Left cardiac atrium (tissue), 4 donors: ENCODE results near the gene AAMDC. TPM values are rescaled to one million over a fixed set of nuclear protein-coding genes. Genes with fewer than 3 reads are reported as not detected.
"Not testable (repeated sequence)": the region's sequence is repeated elsewhere in the genome, so short reads cannot be mapped to it uniquely, and the experiment has no call there.

ENCODE experiments used
- ATAC-seq, 2 donors: fragments of 200-7000 bp; cut with Tn5 transposase; one replicate each; pipeline ENCODE4 v1.9.1; 2020; ENCODE audit warnings: mild to moderate bottlenecking in 2 of 2, moderate library complexity in 2 of 2
- DNase-seq: peaks from one replicate; pipeline ENCODE4 v3.0.0-alpha.2; 2020
- intact Hi-C, 2 donors: fragments of 100-400 bp; cut with DNase I; formaldehyde crosslinking; loops; one replicate each; pipeline versions ENCODE4 v1.14.1 to v1.15.1; 2022 to 2023
- total RNA-seq, 2 donors: library from RNA; stranded (reverse); fragmentation: NEBNext Ultra II Directional; extraction: Animal tissue kit (Norgen Biotek cat#: 25700); gene quantifications; one replicate each; pipeline ENCODE4 v1.2.1, GENCODE V29; 2021
- donor health status: DM: no; HTN: yes; CAD: no.
- donor health status: DM: no; HTN: yes; CAD: no; lungs with severe emphysema.
- donor health status: DM: yes; HTN: yes; CAD: no.
- donor health status: Dilated cardiomyopathy.

The AAMDC gene
- total RNA-seq, 2 donors from 2014 or later, result 70.9 to 77.5 TPM

DNA sequence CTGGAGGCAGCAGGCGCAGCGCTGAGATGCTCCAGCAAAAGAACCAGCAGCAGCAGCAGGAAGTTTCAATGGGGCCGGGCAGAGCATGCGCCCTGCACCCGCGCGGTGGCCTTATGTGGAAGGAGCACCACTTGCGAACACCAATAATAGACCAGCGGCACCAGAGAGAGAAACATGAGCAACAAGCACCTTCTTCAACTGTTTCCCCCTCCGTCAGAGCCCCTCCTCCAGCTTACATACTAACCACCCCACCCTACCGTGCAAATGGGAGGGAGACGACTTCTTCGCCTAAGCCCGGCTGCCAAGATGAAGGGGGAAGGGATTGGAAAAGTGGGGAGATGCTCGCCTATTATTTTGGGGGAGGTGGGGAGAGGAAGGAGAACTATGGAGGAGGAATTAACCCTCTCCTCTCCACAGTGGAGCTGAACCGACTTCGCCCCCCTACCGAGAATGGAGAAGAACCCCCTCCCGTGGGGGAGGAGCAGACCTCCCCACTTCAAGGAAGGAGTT lies 1.5 kb upstream of the AAMDC start:
- DNase-seq (peak; percentile 86), ATAC-seq (peak; percentile 38 to 63)
- intact Hi-C loops, result no loop called here

DNA sequence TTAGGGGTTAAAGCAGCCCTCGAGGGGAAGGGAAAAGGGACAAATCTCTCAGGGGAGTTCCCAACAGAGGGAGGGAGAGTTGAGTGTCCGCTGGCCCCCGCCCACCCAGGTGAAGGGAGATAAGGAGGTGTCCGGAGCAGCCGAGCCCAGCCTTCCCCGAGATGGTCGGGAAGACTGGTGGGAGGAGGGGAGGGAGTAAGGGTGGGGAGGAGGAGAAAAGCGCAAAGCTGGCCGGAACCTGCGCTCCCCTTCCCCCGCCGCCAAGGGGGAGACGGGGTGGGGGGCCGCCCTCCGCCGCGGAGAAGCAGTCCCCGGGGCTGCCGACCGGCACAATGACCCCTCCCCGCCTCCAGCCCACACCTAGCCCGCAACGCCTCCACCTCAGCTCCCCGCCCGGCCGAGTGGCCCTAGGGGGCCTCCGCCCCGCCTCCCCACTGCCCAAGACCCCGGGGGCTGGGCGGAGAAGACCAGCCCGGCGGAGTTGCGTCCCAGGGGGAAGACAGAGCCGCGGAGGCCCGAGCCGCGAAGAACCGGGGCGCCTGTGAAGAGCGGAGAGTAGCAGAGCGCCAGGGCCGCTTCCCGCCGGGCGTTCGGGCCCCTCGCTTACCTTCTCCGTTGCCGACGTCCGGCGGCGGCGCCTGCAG lies 901 bp upstream of the AAMDC start:
- intact Hi-C loops, result loop anchor here in 1 of 2 donors (2.0 kb wide), 1 partner anchor 175 kb away; the partner anchor contains the start of gene INTS4
- peak; percentile 32 to 56 for ATAC-seq

DNA sequence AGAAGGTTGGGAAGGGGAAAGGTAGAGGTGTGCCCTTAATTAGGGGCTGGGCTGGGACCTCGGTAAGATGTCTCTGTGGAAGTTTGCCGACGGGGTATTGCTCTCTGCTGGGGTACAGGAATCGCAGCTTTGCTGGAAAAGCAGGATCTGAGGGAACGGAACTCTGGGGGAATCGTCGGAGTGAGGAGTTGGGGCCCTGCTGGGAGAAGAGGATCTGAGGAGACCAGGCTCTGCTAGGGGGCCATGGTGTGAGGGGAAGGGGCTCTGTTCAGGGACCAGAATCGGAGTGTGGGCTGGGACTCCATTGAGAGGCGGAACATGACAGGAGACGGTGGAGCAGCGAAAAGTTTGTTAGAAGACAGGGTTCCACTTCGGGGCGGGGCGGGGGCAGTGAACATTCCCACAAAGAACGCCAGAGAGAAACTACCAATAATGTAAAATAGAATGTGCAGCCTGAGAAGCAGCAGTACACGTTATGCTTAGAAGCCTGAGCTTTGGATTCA lies 456 bp downstream of the AAMDC start:
- peak; percentile 30 for DNase-seq
- intact Hi-C loops, result loop anchor here in 1 of 2 donors (2.0 kb wide), 1 partner anchor 173 kb away; the partner anchor contains the start of gene INTS4
- ATAC-seq, result peak in 1 of 2 donors; percentile 0

More for the DNA sequence above, 901 bp upstream of the AAMDC start:
- peak; percentile 59 for DNase-seq

DNA sequence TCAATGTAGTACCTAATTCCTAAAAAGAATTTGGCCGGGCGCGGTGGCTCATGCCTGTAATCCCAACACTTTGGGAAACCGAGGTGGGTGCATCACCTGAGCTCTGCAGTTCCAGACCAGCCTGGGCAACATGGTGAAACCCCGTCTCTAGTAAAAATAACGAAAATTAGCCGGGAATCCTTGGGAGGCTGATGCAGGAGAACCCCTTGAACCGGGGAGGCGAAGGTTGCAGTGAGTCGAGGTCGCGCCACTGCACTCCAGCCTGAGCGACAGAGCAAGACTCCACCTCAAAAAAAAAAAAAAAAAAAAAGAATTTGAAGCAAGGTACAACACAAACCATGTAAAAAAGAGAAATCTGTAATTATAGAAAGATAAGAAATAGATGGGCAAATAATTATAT lies 1.2 kb downstream of the AAMDC start:
- ATAC-seq, intact Hi-C loops, DNase-seq: not testable (repeated sequence)

DNA sequence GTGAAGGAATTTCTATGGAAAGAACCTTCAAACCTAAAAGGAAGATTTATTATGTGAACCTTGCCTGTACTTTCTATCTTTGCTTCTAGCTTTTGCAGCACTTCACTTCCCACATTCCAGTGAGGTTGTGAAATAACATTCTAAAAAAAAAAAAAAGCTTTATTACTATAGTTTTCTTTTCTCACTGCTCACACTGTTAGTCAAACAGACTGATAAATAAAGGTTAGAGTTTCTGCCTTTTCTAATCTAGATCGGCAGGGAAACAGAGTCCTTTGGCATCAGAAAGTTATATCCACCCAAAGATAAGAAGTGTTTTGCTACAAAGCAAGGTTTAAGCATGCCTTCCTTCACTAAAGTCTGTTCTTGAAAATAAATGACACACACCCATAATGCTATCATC lies 2.8 kb downstream of the AAMDC start:
- intact Hi-C loops, result no loop called here
- DNase-seq (no peak), ATAC-seq (no peak)

DNA sequence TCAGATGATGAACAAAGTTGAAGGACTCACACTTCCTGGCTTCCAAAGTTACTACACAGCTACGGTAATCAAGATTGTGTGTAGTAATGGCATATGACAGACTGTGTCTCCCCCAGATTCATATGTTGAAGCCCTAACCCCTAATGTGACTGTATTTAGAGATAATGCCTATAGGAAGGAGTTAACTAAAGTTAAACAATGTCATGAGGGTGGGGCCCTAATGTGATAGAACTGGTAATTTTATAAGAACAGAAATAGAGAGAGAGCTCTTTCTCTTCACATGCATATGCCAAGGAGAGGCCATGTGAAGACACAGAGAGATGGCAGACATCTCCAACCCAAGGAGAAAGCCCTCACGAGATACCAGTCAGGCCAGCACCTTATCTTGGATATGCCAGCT lies 8.0 kb downstream of the AAMDC start:
- DNase-seq (no peak), ATAC-seq (no peak)
- intact Hi-C loops, result no loop called here

DNA sequence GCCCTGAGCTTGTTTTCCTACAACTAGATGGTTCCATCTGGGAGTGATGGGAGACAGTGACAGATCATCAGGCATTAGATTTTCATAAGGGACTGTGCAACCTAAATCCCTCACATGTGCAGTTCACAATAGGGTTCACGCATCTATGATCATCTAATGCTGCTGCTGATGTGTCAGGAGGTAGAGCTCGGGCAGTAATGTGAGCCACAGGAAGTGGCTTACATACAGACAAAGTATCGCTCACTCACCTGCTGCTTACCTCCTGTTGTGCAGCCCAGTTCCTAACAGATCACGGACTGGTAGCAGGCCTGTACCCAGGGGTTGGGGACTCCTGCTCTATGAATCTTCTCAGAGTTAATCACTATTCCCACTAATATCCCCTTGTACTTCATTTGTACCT lies 12.4 kb downstream of the AAMDC start:
- ATAC-seq, result no peak

DNA sequence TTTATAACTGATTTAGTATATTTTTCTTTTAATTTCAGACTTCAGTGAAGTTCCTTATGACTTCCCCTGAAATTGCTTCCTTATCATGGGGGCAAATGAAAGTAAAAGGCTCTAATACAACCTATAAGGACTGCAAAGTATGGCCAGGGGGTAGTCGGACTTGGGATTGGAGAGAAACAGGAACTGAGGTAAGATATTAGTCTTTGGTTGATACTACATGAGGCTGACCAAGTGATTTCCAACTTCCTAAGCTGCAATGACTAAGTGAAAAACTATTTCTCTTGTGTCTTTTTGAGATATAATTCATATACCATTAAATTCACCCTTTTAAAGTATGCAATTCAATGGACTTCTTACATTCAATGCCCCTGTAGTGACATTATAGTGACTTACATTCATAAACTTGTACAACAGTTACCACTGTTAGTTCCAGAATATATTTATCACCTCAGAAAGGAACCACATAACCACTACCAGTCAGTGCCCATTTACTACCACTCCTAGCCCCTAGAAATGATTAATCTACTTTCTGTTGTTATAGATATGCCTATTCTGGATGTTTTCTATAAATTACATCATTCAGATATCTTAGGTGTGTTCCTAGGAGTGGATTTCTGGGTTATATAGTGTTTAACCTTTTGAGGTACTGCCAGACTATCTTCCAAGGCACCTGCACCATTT lies 21.6 kb downstream of the AAMDC start:
- no peak for ATAC-seq
- intact Hi-C loops, result no loop called here
- no peak for DNase-seq

More for the DNA sequence above, 12.4 kb downstream of the AAMDC start:
- DNase-seq, result no peak
- intact Hi-C loops, result no loop called here

DNA sequence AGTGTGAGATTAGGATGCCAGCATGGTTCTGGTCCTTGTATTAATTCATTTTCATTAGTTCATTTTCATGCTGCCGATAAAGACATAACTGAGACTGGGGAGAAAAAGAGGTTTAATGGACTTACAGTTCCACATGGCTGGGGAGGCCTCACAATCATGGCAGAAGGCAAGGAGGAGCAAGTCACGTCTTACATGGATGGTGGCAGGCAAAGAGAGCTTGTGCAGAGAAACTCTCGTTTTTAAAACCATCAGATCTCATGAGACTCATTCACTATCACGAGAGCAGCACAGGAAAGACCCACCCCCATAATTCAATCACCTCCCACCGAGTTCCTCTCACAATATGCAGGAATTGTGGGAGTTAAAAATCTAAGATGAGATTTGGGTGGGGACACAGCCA lies 22.8 kb downstream of the AAMDC start:
- ATAC-seq, intact Hi-C loops, DNase-seq: not testable (repeated sequence)

DNA sequence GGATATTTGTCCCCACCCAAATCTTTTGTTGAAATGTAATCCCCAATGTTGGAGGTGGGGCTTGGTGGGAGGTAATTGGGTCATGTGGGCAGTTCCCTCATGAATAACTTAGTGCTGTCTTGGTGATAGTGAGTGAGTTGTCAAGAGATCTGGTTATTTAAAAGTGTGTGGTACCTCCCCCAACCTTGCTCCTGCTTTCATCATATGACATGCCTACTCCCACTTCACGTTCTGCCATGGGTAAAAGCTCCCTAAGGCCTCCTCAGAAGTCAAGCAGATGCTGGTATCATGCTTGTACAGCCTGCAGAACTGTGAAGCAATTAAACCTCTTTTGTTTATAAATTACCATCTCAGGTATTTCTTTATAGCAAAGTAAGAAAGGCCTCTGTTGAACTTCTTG lies 30.6 kb downstream of the AAMDC start:
- ATAC-seq (no peak), DNase-seq (no peak)
- intact Hi-C loops, result no loop called here

DNA sequence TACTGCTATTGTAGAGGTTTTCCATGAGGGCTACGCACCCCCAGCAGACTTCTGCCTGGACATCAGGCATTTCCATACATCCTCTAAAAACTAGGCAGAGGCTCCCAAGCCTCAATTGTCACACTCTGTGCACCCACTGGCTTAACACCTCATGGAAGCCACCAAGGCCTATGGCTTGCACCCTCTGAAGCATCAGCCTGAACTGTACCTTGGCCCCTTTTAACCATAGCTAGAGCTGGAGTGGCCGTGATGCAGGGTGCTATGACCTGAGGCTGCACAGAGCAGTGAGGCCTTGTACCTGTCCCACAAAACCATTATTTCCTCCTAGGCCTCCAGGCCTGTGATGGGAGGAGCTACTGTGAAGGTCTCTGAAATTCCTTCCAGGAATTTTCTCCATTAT lies 33.9 kb downstream of the AAMDC start:
- intact Hi-C loops, result no loop called here
- ATAC-seq (no peak), DNase-seq (no peak)

DNA sequence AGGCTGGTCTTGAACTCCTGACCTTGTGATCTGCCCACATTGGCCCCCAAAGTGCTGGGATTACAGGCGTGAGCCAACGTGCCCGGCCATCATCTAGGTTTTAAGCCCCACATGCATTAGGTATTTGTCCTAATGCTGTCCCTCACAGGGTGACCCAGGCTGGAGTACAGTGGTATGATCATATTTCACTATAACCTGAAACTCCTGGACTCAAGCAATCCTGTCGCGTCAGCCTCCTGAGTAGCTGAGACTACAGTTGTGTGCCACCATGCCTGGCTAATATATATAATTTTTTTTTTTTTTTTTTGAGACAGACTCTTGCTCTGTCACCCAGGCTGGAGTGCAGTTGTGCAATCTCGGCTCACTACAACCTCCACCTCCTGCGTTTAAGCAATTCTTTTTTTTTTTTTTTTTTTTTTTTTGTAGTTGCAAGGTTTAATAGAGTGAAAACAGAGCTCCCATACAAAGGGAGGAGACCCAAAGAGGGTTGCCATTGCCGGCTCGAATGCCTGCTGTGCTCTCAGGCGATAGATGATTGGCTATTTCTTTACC lies 37.0 kb downstream of the AAMDC start:
- ATAC-seq, DNase-seq, intact Hi-C loops: not testable (repeated sequence)

DNA sequence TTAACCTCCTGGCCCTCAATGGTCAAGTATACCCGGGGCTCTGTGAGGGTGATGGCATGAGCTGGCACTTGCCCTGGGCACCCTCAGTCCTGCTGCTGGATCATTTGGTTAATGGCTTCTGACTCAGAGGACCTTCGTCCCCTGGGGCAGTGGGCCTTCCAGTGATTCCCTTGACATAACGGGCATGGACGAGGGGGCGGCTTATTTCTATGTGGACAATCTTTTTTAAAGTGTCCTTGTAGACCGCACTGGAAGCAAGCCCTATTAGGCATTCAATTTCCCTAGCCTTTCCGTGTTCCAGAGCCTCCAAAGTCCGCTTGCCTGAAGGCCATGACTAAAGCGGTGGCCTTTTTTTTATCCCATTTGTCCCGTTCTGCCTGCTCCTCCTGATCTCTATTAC lies 40.5 kb downstream of the AAMDC start:
- DNase-seq, intact Hi-C loops, ATAC-seq: not testable (repeated sequence)

DNA sequence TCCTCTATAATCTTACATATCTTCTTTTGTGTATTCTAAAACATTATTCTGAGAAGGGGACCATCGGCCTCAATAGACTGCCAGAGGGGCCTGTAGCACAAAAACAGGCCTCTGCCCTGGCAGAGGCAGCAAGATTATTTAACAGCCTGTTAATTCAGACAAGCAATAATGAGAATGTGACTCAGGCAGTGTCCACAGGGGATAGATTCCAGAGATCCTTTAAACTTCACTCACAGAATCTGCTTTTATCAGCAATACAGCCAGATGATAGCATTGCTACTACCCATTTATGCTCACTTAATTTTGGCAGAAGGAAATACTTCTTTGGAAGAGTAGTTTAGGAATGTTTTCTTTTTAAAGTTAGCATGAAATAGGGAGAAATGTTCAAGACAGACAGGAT lies 44.9 kb downstream of the AAMDC start:
- ATAC-seq (peak in 1 of 2 donors; percentile 60), DNase-seq (no peak)
- intact Hi-C loops, result no loop called here

DNA sequence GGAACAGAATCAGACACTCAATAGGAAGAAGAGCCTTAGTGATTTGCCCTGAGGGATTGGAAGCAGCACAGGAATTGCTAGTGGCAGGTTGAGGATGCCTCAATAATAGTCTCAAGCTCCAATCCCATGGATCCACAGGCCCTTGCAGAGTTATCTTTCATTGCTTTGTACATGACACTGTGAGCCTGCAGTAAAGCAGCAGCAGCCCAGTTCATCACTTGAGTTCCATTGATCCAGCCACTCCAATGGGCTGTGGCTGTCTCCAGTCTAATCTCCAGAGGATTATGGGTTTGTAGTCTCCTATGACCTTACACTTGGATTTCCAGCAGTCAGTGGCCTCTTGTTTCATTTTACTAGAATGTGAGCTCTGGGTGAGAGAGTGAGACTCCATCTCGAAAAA lies 45.4 kb downstream of the AAMDC start:
- ATAC-seq (no peak), DNase-seq (no peak)
- intact Hi-C loops, result no loop called here

DNA sequence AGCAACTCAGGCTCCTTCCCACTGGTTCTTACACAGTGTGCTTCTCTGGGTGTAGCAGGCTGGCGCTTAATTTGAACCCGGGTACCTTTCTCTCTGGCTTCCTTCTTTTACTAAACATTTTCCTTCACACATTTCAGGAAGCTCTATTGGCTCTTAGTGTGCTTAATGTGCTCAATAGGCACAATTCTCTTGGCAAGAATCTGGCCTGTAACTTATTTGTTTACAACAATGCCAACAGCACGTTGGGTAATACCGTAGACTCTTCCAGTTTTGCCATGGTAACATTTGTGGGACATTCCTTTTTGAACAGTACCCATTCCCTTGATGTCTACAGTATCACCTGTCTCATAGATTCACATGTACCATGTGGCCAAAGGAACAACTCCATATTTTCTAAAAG lies 47.8 kb downstream of the AAMDC start:
- intact Hi-C loops, result no loop called here
- ATAC-seq, result no peak
- DNase-seq, result no peak

DNA sequence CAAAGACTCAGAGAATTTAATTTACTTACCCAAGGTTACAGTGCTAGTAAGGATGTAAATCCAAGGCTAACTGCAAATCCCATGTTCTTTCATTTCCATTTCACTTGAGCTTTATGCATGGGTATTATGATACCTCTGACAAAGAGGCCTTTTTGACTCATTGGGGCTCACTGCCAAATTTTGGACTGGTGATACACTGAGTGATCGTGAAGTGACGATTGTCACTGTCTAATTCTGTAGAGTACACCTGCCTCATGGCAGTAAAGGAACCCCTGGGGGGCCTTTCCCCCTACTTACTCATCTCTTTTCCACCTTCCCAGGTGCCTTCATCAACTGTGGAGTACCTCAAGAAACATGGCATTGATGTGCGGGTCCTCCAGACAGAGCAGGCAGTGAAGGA lies 50.9 kb downstream of the AAMDC start:
- intact Hi-C loops, result no loop called here
- ATAC-seq, result no peak
- no peak for DNase-seq

DNA sequence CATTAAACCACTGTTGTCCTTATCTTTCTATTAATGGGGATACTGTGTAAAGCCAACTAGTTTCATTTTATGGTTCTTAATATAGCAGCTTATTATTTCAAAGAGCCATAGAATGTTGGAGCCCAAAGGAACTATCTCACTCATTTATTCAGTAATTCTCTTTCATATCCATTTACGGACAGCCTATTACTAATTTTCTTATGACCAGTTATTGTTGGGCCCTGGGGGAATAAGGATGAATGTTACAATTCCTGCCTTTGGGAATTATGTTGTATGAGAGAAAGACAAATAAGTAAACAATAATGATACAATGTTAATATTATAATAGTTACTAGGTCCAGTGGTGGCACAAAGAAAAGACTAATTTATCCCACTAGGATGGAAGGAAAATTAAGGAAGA lies 52.4 kb downstream of the AAMDC start:
- ATAC-seq, result no peak
- DNase-seq, result no peak
- intact Hi-C loops, result no loop called here

DNA sequence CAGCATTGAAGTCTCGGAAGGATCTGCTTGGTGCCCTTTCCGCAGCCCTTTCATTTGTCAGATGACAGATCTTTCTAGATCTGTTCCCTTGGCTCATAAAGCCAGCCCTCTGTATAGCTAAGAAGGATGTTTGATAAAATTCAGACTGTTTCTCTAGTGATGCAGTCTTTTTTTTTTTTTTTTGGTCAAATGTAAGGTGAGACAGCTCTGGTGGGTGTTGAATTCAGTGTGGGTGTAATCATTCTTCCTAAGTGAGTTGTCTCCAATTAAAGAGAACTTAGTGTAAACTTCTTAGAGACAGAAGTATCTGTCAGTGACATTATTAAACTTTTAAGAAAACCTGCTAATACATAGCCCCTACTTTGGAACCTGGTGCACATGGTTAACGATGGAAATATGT lies 53.3 kb downstream of the AAMDC start:
- intact Hi-C loops, result no loop called here

DNA sequence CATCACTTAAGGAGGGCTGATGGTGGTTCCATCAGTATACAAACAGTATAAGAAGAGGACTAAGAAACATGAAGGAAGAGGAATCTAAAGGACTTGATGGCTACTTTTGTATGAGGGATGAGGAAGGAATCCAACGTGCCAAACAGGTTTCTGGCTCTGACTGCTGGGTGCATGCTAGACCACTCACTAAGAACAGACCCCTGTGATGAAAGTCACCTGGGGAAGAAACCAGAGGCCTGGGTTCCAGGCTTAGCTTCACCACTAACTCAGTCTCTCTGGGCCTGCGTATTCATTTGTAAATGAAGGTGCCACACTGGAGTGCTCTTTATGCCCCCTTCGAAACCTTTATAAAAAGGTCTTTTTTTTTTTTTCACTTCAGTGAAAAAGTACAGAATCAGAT lies 55.1 kb downstream of the AAMDC start:
- intact Hi-C loops, result no loop called here
- DNase-seq, result no peak
- no peak for ATAC-seq

More for the DNA sequence above, 53.3 kb downstream of the AAMDC start:
- ATAC-seq, result no peak
- no peak for DNase-seq
